Osteocyte (in vitro differentiated cells): ENCODE measurements around the gene CDK12. TPM values are rescaled to one million over a fixed set of nuclear protein-coding genes. Genes with fewer than 3 reads are reported as not detected.
A peak's percentile ranks its signal among the peaks of the same experiment; 100 is the strongest.

Experiments used
- DNase-seq: peaks from one replicate; pipeline ENCODE4 v3.0.0; 2021; ENCODE audit warnings: mixed read lengths; ENCODE audit not compliant: unreplicated experiment; ENCODE audit errors: extremely low spot score
- H3K27ac Mint-ChIP-seq: one replicate; pipeline ENCODE4 v1.8.0; 2021; ENCODE audit warnings: mild to moderate bottlenecking, mixed read lengths; ENCODE audit not compliant: unreplicated experiment
- H3K27me3 Mint-ChIP-seq: one replicate; pipeline ENCODE4 v1.8.0; 2021; ENCODE audit warnings: mixed read lengths; ENCODE audit not compliant: unreplicated experiment
- H3K36me3 Mint-ChIP-seq: one replicate; pipeline ENCODE4 v1.8.0; 2021; ENCODE audit warnings: mixed read lengths; ENCODE audit not compliant: unreplicated experiment
- H3K4me1 Mint-ChIP-seq: one replicate; pipeline ENCODE4 v1.8.0; 2021; ENCODE audit warnings: mixed read lengths; ENCODE audit not compliant: unreplicated experiment
- H3K4me3 Mint-ChIP-seq: one replicate; pipeline ENCODE4 v1.8.0; 2021; ENCODE audit warnings: mild to moderate bottlenecking, moderate library complexity, mixed read lengths; ENCODE audit not compliant: unreplicated experiment
- H3K9me3 Mint-ChIP-seq: one replicate; pipeline ENCODE4 v1.8.0; 2021; ENCODE audit warnings: mixed read lengths; ENCODE audit not compliant: unreplicated experiment
- CTCF ChIP-seq: fragments of 200-600 bp; sonication (generic); IDR thresholded peaks from 2 replicates; pipeline ENCODE4 v1.5.0; 2021; ENCODE audit warnings: antibody characterized with exemption, mild to moderate bottlenecking, moderate library complexity
- total RNA-seq: library from RNA; stranded (reverse); gene quantifications from 2 replicates; pipeline ENCODE4 v1.2.1, GENCODE V29; 2021

The CDK12 gene
- total RNA-seq, 1 donor from 2014 or later = 59.0 TPM

GRCh38 chr17:39447561-39447960 is 13.7 kb upstream of the CDK12 start:
- Mint-ChIP-seq H3K36me3 (peaks cover 14% of the 10 kb centered on the region), H3K4me1 (peaks cover 15% of the 10 kb centered on the region), H3K4me3 (no peak overlapping the region), H3K27me3 (no peaks in the 10 kb centered on the region), H3K27ac (no peak overlapping the region), H3K9me3 (no peaks in the 10 kb centered on the region)
- no peak for DNase-seq
- no peak for TF ChIP-seq CTCF

- H3K36me3 Mint-ChIP-seq = peaks cover 3% of the 10 kb centered on the region
Observed at GRCh38 chr17:39450051-39450450, 11.2 kb upstream of the CDK12 start.

GRCh38 chr17:39450847-39451581 is 10.3 kb upstream of the CDK12 start, which contains the start of gene MED1:
Gene MED1 (minus strand): TSS chr17:39451263. CDS start chr17:39451062, 201 bp downstream.
- H3K27me3 Mint-ChIP-seq = no peaks in the 10 kb centered on the region
- H3K36me3 Mint-ChIP-seq = peaks cover 2% of the 10 kb centered on the region
- TF ChIP-seq CTCF = no peak
- H3K4me1 Mint-ChIP-seq = peaks cover 15% of the 10 kb centered on the region
- DNase-seq = peak; percentile 98
- peak within 1 kb of the TSS; percentile 98 for H3K27ac Mint-ChIP-seq
- H3K4me3 Mint-ChIP-seq = peak within 1 kb of the TSS; percentile 95
- no peaks in the 10 kb centered on the region for H3K9me3 Mint-ChIP-seq

More at GRCh38 chr17:39450051-39450450, 11.2 kb upstream of the CDK12 start:
- Mint-ChIP-seq H3K9me3 (no peaks in the 10 kb centered on the region), H3K4me3 (peak overlapping the region; percentile 95), H3K4me1 (peaks cover 15% of the 10 kb centered on the region), H3K27me3 (no peaks in the 10 kb centered on the region), H3K27ac (no peak overlapping the region)
- no peak for TF ChIP-seq CTCF
- no peak for DNase-seq

GRCh38 chr17:39455919-39456318 is 5.4 kb upstream of the CDK12 start:
- TF ChIP-seq CTCF = no peak
- Mint-ChIP-seq H3K27ac (no peak overlapping the region), H3K4me1 (peaks cover 5% of the 10 kb centered on the region), H3K27me3 (no peaks in the 10 kb centered on the region), H3K4me3 (no peak overlapping the region), H3K9me3 (no peaks in the 10 kb centered on the region), H3K36me3 (no peaks in the 10 kb centered on the region)
- DNase-seq = no peak

- H3K4me3 Mint-ChIP-seq = peak overlapping the region; percentile 95
- H3K36me3 Mint-ChIP-seq = peaks cover 4% of the 10 kb centered on the region
- H3K27ac Mint-ChIP-seq = peak overlapping the region; percentile 98
- no peak for DNase-seq
- no peaks in the 10 kb centered on the region for H3K27me3 Mint-ChIP-seq
- H3K4me1 Mint-ChIP-seq = peaks cover 32% of the 10 kb centered on the region
- no peak for TF ChIP-seq CTCF
- no peaks in the 10 kb centered on the region for H3K9me3 Mint-ChIP-seq
Observed at GRCh38 chr17:39461926-39462569, 762 bp downstream of the CDK12 start.
